SK-N-SH (cell line): Measurements from ENCODE around the gene C3. TPM values are rescaled to one million over a fixed set of nuclear protein-coding genes. Genes with fewer than 3 reads are reported as not detected.

ENCODE experiments used
- CTCF ChIA-PET: fragments of 300-600, 350-600 bp; formaldehyde crosslinking; extraction: SDS; loops from one replicate; lab custom pipeline; 2021; lab: Yijun Ruan, JAX
- POLR2A ChIA-PET: fragments of 350-600 bp; sonication (Branson Sonifier 250); formaldehyde crosslinking; extraction: SDS; loops from one replicate; lab custom pipeline; 2020; ENCODE audit warnings: antibody characterized with exemption, inconsistent platforms; lab: Yijun Ruan, JAX
- DNase-seq: peaks from one replicate; pipeline ENCODE4 v3.0.0; 2012
- H2AFZ ChIP-seq: fragments of 200-600 bp; sonication (generic); 2 replicates; pipeline ENCODE4 v1.8.1; 2016; ENCODE audit warnings: antibody characterized with exemption, mild to moderate bottlenecking, low read depth
- H3F3A ChIP-seq: fragments of 200-600 bp; sonication (generic); replicated peaks from 2 replicates; pipeline ENCODE3; 2016; ENCODE audit warnings: antibody characterized with exemption, mild to moderate bottlenecking; ENCODE audit not compliant: insufficient read depth
- H3K27ac ChIP-seq, 2 experiments: fragments of 200-500 bp in 1 of 2; fragments of 200-600 bp in 1 of 2; sonication (Bioruptor generic) in 1 of 2; sonication (generic), shearing (Covaris generic) in 1 of 2; 2 replicates each; pipeline versions ENCODE4 v1.5.1 to v1.6.1; 2014 to 2016; ENCODE audit warnings: low read depth in 2 of 2, inconsistent platforms in 1 of 2, low read length in 1 of 2, mild to moderate bottlenecking in 1 of 2, mixed read lengths in 1 of 2
- H3K27me3 ChIP-seq: fragments of 200-600 bp; sonication (generic), shearing (Covaris generic); 2 replicates; pipeline ENCODE4 v1.6.1; 2016; ENCODE audit warnings: mixed run types; ENCODE audit not compliant: insufficient read depth
- H3K36me3 ChIP-seq, 2 experiments: fragments of 200-500 bp in 1 of 2; fragments of 200-600 bp in 1 of 2; sonication (Bioruptor generic) in 1 of 2; sonication (generic) in 1 of 2; replicated peaks in 1 of 2; 2 replicates each; pipeline versions ENCODE3 to v1.5.1; 2014 to 2016; ENCODE audit warnings: low read length in 1 of 2, mild to moderate bottlenecking in 1 of 2; ENCODE audit not compliant: insufficient read depth in 2 of 2, control insufficient read depth in 1 of 2
- H3K4me1 ChIP-seq, 2 experiments: fragments of 200-500 bp in 1 of 2; fragments of 200-600 bp in 1 of 2; sonication (Bioruptor generic) in 1 of 2; sonication (generic), shearing (Covaris generic) in 1 of 2; 2 replicates each; pipeline versions ENCODE4 v1.5.1 to v1.6.1; 2014 to 2016; ENCODE audit warnings: low read depth in 1 of 2, low read length in 1 of 2, mixed run types in 1 of 2; ENCODE audit not compliant: insufficient read depth in 2 of 2, control insufficient read depth in 1 of 2
- H3K4me2 ChIP-seq: fragments of 200-600 bp; sonication (generic), shearing (Covaris generic); 2 replicates; pipeline ENCODE4 v1.6.1; 2017; ENCODE audit warnings: mixed run types
- H3K4me3 ChIP-seq, 2 experiments: fragments of 200-500 bp in 1 of 2; fragments of 200-600 bp in 1 of 2; sonication (Bioruptor generic) in 1 of 2; sonication (generic), shearing (Covaris generic) in 1 of 2; 2 replicates each; pipeline versions ENCODE4 v1.5.1 to v1.8.1; 2014 to 2016; ENCODE audit warnings: low read depth in 2 of 2, inconsistent platforms in 1 of 2, low read length in 1 of 2, mild to moderate bottlenecking in 1 of 2, mixed read lengths in 1 of 2, moderate library complexity in 1 of 2
- H3K79me2 ChIP-seq: fragments of 200-600 bp; sonication (generic); 2 replicates; pipeline ENCODE4 v1.8.1; 2017; ENCODE audit warnings: mild to moderate bottlenecking; ENCODE audit not compliant: insufficient read depth
- H3K9ac ChIP-seq: fragments of 200-600 bp; sonication (generic); 2 replicates; pipeline ENCODE4 v1.6.1; 2017; ENCODE audit warnings: mixed run types
- H3K9me2 ChIP-seq: fragments of 200-600 bp; sonication (generic); 2 replicates; pipeline ENCODE4 v1.6.1; 2017; ENCODE audit warnings: mixed run types
- H3K9me3 ChIP-seq: fragments of 200-600 bp; sonication (generic); 2 replicates; pipeline ENCODE4 v1.6.1; 2017; ENCODE audit warnings: mixed run types, mild to moderate bottlenecking, moderate library complexity
- H4K20me1 ChIP-seq: fragments of 200-600 bp; sonication (generic); 2 replicates; pipeline ENCODE4 v1.6.1; 2017; ENCODE audit warnings: mild to moderate bottlenecking, mixed run types; ENCODE audit not compliant: insufficient read depth
- CHD2 ChIP-seq: fragments of 150-350 bp; IDR thresholded peaks from 2 replicates; pipeline ENCODE4 v1.6.1; 2018; ENCODE audit warnings: low read length; ENCODE audit not compliant: partially characterized antibody
- ELF1 ChIP-seq: IDR thresholded peaks from 2 replicates; pipeline ENCODE4 v1.4.0; 2012
- EP300 ChIP-seq, 2 experiments: IDR thresholded peaks; 2 replicates each; pipeline versions ENCODE4 v1.4.0 to v1.6.1; 2012; ENCODE audit warnings: borderline replicate concordance in 1 of 2, low read depth in 1 of 2, low read length in 1 of 2
- FOXJ3 ChIP-seq: sonication (generic); formaldehyde crosslinking; IDR thresholded peaks from 2 replicates; pipeline ENCODE4 v1.5.1; 2020; ENCODE audit warnings: mild to moderate bottlenecking, missing genetic modification reagents
- FOXM1 ChIP-seq: IDR thresholded peaks from 2 replicates; pipeline ENCODE4 v1.4.0; 2012; ENCODE audit warnings: low read depth, mild to moderate bottlenecking
- GABPA ChIP-seq: IDR thresholded peaks from 2 replicates; pipeline ENCODE4 v1.4.0; 2012; ENCODE audit warnings: low read depth, mild to moderate bottlenecking
- GATA2 ChIP-seq: sonication (generic); formaldehyde crosslinking; IDR thresholded peaks from 2 replicates; pipeline ENCODE4 v1.5.0; 2020; ENCODE audit warnings: mild to moderate bottlenecking, missing genetic modification reagents
- MEF2A ChIP-seq: IDR thresholded peaks from 2 replicates; pipeline ENCODE4 v1.4.0; 2012; ENCODE audit warnings: low read depth, borderline replicate concordance
- MXI1 ChIP-seq: IDR thresholded peaks from 2 replicates; pipeline ENCODE4 v1.6.1; 2012; ENCODE audit warnings: mild to moderate bottlenecking, low read depth, low read length, improper control_type of control experiment
- NFIC ChIP-seq: IDR thresholded peaks from 2 replicates; pipeline ENCODE4 v1.4.0; 2012; ENCODE audit warnings: borderline replicate concordance
- POLR2AphosphoS5 ChIP-seq: IDR thresholded peaks from 2 replicates; pipeline ENCODE4 v1.6.1; 2012; ENCODE audit warnings: low read depth, low read length
- RAD21 ChIP-seq: IDR thresholded peaks from 2 replicates; pipeline ENCODE4 v1.6.1; 2012; ENCODE audit warnings: mild to moderate bottlenecking, low read length
- RCOR1 ChIP-seq: fragments of 150-350 bp; IDR thresholded peaks from 2 replicates; pipeline ENCODE4 v1.6.1; 2017; ENCODE audit warnings: antibody characterized with exemption, low read length
- RXRA ChIP-seq: IDR thresholded peaks from 2 replicates; pipeline ENCODE4 v1.4.0; 2012; ENCODE audit warnings: low read depth, mild to moderate bottlenecking, borderline replicate concordance
- SMC3 ChIP-seq: IDR thresholded peaks from 2 replicates; pipeline ENCODE4 v1.6.1; 2012; ENCODE audit warnings: low read depth, low read length, improper control_type of control experiment
- TAF1 ChIP-seq: IDR thresholded peaks from 2 replicates; pipeline ENCODE4 v1.6.1; 2012; ENCODE audit warnings: low read depth, mild to moderate bottlenecking, low read length, moderate library complexity, borderline replicate concordance
- TEAD4 ChIP-seq: IDR thresholded peaks from 2 replicates; pipeline ENCODE4 v1.4.0; 2012; ENCODE audit warnings: mild to moderate bottlenecking, borderline replicate concordance; ENCODE audit not compliant: insufficient read depth
- YY1 ChIP-seq: IDR thresholded peaks from 2 replicates; pipeline ENCODE4 v1.4.0; 2012; ENCODE audit warnings: low read depth, mild to moderate bottlenecking
- WGBS: methylation state at CpG from one replicate; pipeline ENCODE4 v1.1.6; 2017; ENCODE audit warnings: low lambda C conversion rate; 5-methylcytosine and 5-hydroxymethylcytosine counted together
- polyA plus RNA-seq, 3 experiments: library from polyadenylated mRNA; depleted of rRNA; stranded (reverse); fragments of >200 nt; gene quantifications; 2 replicates each; pipeline ENCODE4 v1.2.3, GENCODE V29; 2012
- TF ChIP-seq, protein P1 (sequence below): IDR thresholded peaks from 2 replicates; pipeline ENCODE4 v1.6.1; 2012; ENCODE audit warnings: mild to moderate bottlenecking, low read depth, low read length, moderate library complexity
- TF ChIP-seq, protein P2 (sequence below): fragments of 200-600 bp; sonication (generic); IDR thresholded peaks from 2 replicates; pipeline ENCODE4 v1.6.1; 2017; ENCODE audit warnings: antibody characterized with exemption, mild to moderate bottlenecking, moderate library complexity
- TF ChIP-seq, protein P3 (sequence below): fragments of 150-350 bp; IDR thresholded peaks from 2 replicates; pipeline ENCODE4 v1.6.1; 2017; ENCODE audit warnings: antibody characterized with exemption, low read length, low read depth, borderline replicate concordance
- TF ChIP-seq, protein P4 (sequence below): IDR thresholded peaks from 2 replicates; pipeline ENCODE4; 2012
- TF ChIP-seq, protein P5 (sequence below): IDR thresholded peaks from 2 replicates; pipeline ENCODE4 v1.4.0; 2012; ENCODE audit warnings: low read depth, borderline replicate concordance

Gene C3
- polyA plus RNA-seq, 1 of the 3 experiments (the other 2 are of a cell fraction), result 0.67 TPM

DNA sequence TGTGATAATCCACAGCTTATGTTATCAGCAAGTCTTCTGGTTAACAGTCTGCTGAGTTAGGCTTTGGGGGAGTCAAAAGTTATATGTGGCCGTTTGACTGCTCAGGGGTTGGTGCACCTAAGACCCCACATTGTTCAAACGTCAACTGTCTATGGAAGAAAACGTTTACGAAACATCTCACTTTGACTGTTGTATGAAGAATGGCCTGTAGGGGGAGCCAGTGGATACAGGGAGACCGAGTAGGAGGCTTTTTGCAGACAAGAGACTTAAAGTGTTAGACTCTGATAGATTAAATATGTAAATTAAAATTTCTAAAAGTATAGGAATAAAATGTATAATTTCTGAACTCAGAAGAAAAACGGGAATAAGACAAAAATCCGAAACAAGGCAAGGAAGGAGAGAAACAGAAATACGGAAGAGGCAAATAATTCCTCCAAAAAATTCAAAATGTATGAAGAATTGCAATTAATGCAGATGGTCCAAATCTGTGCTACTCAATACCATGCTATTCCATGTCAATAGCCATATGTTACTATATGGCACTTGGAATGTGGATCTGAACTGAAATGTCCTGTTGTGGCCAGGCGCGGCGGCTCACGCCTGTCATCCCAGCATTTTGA lies 88.3 kb downstream of the C3 start:
- peaks cover 12% of the 10 kb centered on the region; the same call in 1 of the 2 replicates for H3K27me3 ChIP-seq
- TF ChIP-seq RCOR1 (no peak), GATA2 (CRISPR knock-in tag) (no peak), TEAD4 (no peak), EP300 (IDR thresholded peaks at IDR 0.05; ENCODE audit: borderline replicate concordance in 1 of 2, low read depth in 1 of 2, low read length in 1 of 2) (no peak), MXI1 (no peak), RAD21 (peak; percentile 66), FOXJ3 (CRISPR knock-in tag) (no peak), CHD2 (no peak), FOXM1 (no peak), YY1 (no peak), MEF2A (no peak), NFIC (no peak), ELF1 (no peak), SMC3 (peak; percentile 48), POLR2AphosphoS5 (no peak), TAF1 (no peak), GABPA (no peak), RXRA (no peak)
- TF ChIP-seq, protein P1, sequence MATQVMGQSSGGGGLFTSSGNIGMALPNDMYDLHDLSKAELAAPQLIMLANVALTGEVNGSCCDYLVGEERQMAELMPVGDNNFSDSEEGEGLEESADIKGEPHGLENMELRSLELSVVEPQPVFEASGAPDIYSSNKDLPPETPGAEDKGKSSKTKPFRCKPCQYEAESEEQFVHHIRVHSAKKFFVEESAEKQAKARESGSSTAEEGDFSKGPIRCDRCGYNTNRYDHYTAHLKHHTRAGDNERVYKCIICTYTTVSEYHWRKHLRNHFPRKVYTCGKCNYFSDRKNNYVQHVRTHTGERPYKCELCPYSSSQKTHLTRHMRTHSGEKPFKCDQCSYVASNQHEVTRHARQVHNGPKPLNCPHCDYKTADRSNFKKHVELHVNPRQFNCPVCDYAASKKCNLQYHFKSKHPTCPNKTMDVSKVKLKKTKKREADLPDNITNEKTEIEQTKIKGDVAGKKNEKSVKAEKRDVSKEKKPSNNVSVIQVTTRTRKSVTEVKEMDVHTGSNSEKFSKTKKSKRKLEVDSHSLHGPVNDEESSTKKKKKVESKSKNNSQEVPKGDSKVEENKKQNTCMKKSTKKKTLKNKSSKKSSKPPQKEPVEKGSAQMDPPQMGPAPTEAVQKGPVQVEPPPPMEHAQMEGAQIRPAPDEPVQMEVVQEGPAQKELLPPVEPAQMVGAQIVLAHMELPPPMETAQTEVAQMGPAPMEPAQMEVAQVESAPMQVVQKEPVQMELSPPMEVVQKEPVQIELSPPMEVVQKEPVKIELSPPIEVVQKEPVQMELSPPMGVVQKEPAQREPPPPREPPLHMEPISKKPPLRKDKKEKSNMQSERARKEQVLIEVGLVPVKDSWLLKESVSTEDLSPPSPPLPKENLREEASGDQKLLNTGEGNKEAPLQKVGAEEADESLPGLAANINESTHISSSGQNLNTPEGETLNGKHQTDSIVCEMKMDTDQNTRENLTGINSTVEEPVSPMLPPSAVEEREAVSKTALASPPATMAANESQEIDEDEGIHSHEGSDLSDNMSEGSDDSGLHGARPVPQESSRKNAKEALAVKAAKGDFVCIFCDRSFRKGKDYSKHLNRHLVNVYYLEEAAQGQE, result no peak
- TF ChIP-seq, protein P2, sequence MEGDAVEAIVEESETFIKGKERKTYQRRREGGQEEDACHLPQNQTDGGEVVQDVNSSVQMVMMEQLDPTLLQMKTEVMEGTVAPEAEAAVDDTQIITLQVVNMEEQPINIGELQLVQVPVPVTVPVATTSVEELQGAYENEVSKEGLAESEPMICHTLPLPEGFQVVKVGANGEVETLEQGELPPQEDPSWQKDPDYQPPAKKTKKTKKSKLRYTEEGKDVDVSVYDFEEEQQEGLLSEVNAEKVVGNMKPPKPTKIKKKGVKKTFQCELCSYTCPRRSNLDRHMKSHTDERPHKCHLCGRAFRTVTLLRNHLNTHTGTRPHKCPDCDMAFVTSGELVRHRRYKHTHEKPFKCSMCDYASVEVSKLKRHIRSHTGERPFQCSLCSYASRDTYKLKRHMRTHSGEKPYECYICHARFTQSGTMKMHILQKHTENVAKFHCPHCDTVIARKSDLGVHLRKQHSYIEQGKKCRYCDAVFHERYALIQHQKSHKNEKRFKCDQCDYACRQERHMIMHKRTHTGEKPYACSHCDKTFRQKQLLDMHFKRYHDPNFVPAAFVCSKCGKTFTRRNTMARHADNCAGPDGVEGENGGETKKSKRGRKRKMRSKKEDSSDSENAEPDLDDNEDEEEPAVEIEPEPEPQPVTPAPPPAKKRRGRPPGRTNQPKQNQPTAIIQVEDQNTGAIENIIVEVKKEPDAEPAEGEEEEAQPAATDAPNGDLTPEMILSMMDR, result peak; percentile 87
- TF ChIP-seq, protein P3, sequence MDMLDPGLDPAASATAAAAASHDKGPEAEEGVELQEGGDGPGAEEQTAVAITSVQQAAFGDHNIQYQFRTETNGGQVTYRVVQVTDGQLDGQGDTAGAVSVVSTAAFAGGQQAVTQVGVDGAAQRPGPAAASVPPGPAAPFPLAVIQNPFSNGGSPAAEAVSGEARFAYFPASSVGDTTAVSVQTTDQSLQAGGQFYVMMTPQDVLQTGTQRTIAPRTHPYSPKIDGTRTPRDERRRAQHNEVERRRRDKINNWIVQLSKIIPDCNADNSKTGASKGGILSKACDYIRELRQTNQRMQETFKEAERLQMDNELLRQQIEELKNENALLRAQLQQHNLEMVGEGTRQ, result no peak
- TF ChIP-seq, protein P4, sequence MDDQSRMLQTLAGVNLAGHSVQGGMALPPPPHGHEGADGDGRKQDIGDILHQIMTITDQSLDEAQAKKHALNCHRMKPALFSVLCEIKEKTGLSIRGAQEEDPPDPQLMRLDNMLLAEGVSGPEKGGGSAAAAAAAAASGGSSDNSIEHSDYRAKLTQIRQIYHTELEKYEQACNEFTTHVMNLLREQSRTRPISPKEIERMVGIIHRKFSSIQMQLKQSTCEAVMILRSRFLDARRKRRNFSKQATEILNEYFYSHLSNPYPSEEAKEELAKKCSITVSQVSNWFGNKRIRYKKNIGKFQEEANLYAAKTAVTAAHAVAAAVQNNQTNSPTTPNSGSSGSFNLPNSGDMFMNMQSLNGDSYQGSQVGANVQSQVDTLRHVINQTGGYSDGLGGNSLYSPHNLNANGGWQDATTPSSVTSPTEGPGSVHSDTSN, result no peak
- TF ChIP-seq, protein P5, sequence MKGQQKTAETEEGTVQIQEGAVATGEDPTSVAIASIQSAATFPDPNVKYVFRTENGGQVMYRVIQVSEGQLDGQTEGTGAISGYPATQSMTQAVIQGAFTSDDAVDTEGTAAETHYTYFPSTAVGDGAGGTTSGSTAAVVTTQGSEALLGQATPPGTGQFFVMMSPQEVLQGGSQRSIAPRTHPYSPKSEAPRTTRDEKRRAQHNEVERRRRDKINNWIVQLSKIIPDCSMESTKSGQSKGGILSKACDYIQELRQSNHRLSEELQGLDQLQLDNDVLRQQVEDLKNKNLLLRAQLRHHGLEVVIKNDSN, result no peak
- TF ChIP-seq, all 33 proteins: peak for 3
- no peaks in the 10 kb centered on the region for H3K36me3 ChIP-seq
- no peaks in the 10 kb centered on the region for H3K4me1 ChIP-seq
- H3K4me3 ChIP-seq, result peak overlapping the region in 1 of 2 experiments; percentile 4; a peak in 1 of 4 replicates
- no peak overlapping the region for H3K27ac ChIP-seq
- H3F3A ChIP-seq, result no peaks in the 10 kb centered on the region
- H4K20me1 ChIP-seq, result no peaks in the 10 kb centered on the region
- DNase-seq, result peak; percentile 58
- ChIA-PET CTCF (interaction anchor here (0.6 to 2.7 kb wide), 14 partner anchors 7 to 300 kb away, joined by 3 to 19 read pairs (median 4); no protein-coding TSS in a partner anchor), POLR2A (no interaction called here)
- no peak overlapping the region for H3K9ac ChIP-seq
- WGBS, result 31% methylated on average over 12 of the region's 12 CpGs
- no peaks in the 10 kb centered on the region for H3K9me2 ChIP-seq
- H3K9me3 ChIP-seq, result no peaks in the 10 kb centered on the region
- H3K4me2 ChIP-seq, result no peak overlapping the region
- no peak overlapping the region for H2AFZ ChIP-seq
- no peaks in the 10 kb centered on the region for H3K79me2 ChIP-seq
